ENCODE measurements around the gene OR4C46.
"Not testable (repeated sequence)": the region's sequence is repeated elsewhere in the genome, so short reads cannot be mapped to it uniquely, and the experiment has no call there.

Gene OR4C46

DNA sequence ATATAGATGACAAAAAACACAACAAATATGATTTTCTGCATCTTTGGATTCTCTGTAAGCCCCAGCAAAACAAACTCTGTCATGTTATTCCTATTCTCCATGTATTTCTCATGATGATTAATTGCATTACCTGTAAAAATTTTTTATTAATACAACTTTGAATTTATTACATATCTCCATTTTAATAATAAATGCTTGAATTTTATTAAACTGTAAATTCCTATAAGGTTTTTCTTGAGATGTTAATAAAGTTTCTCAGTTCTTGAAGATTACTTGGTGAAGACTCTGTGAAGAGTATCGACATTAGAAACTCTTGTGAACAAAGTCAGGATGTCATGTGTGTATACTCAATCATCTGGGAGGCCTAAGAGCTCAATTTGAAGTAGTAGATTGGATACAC lies at the start of gene OR4C46:
Gene OR4C46, minus strand, starts transcription at position 101 of the 400 bp plus-strand sequence. Its CDS starts 0 bp downstream, at position 101.
- TF ChIP-seq ZNF274 (IDR thresholded peaks at IDR 0.05; ENCODE audit: low read depth, low read length) = no peak
- no peak within 1 kb of the TSS for H3K4me3 ChIP-seq (ENCODE audit: low read length)

DNA sequence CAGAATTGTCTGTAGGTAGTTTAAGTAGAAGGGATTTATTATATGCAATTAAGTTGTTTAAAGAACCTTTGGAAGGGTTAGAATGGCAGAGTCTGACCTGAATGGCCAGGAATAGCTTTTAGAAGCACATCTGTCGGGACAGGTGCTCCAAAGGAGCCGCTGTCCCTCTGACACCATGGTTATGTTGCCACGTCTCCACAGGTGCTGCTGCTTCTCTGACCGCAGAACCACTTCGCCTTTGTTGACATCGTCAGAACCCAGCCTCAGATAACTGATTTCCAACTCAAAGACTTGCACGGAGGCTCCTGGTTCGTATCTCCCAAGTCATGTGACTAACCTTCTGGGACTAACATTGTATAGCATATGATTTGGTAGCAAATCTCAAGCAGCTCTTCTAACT lies 41.8 kb upstream of the OR4C46 start:
- H3K4me3 ChIP-seq (ENCODE audit: low read length) = not testable (repeated sequence)

DNA sequence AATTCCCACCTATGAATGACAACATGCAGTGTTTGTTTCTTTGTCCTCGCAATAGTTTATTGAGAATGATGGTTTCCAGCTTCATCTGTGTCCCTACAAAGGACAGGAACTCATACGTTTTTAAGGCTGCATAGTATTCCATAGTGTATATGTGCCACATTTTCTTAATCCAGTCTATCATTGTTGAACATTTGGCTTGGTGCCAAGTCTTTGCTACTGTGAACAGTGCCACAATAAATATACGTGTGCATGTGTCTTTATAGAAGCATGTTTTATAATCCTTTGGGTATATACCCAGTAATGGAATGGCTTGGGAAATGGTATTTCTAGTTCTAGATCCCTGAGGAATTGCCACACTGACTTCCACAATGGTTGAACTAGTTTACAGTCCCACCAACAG lies 42.4 kb downstream of the OR4C46 start:
- H3K4me3 ChIP-seq (ENCODE audit: low read length) = not testable (repeated sequence)

DNA sequence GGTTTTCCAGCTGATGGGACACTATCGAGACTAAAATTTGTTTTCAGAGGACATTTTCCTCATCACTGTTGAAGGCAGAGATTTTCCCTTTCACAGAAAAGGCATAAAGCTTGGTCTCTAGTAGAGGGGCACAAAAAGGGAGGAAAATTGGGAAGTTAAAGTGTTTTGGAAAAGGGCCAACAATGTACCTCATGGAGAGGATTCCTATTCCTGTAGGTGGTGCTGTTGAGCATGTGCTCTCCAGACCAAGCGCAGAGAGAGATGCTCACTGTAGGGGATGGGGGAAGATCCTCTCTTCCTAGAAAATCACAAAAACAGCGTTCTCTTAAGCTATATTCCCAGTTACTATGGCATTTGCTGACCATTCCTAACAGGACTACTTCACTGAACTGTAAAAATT lies 44.9 kb downstream of the OR4C46 start:
- no peak for TF ChIP-seq ZNF274 (IDR thresholded peaks at IDR 0.05; ENCODE audit: low read depth, low read length)
- no peak overlapping the region for H3K4me3 ChIP-seq (ENCODE audit: low read length)

DNA sequence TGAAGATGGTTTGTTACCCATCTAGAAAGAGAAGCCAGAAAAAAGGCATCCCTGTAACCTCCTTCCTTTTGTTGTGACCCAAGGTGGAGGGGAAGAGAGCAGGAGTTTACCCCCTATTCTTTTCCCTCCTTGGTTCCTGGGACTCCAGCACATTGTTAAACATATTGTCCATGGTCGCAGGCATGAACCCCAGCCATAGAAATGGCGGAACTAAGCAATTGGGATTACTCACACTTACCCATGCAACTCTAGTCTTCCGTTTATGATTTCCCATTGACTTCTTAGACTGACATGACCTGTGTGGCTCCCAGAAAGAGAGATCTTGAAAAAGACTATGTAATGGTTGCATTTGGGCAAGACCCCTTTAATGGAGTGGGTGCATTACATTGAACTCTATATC lies 45.4 kb downstream of the OR4C46 start:
- no peak for TF ChIP-seq ZNF274 (IDR thresholded peaks at IDR 0.05; ENCODE audit: low read depth, low read length)
- H3K4me3 ChIP-seq (ENCODE audit: low read length) = no peak overlapping the region

Data from GM08714 (cell line).